PFSK-1 (cell line): Measurements from ENCODE around the gene EFNA5.

Source experiments
- POLR2AphosphoS5 ChIP-seq: IDR thresholded peaks from 2 replicates; pipeline ENCODE4 v1.6.1; 2012; ENCODE audit warnings: low read depth, mild to moderate bottlenecking, control low read depth, low read length, moderate library complexity
- SIN3A ChIP-seq: IDR thresholded peaks from 2 replicates; pipeline ENCODE4 v1.6.1; 2012; ENCODE audit warnings: mild to moderate bottlenecking, low read length, moderate library complexity, borderline replicate concordance; ENCODE audit not compliant: insufficient read depth

DNA sequence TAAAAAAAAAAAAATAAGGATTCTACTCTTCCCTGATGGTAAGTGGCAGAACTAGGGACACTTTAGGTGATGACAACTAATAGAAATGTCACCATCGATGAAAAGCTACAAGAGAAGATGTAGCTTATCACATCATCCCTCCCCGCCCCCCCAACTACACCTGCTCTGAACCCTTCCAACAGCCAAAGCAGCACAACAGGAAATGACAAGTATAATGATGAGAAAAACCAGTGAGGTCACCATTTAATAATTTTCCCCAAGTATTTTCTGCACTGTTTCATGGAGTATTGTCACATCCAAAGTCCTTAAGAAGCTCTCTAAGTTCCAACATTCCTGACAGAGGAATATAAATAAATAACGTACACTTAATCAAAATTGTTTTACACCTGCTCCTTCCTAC, 221.4 kb downstream of the EFNA5 start:
- TF ChIP-seq POLR2AphosphoS5 = no peak
- TF ChIP-seq SIN3A = no peak
